B cell (primary cell): Measurements from ENCODE around the gene SEPTIN2. TPM values are rescaled to one million over a fixed set of nuclear protein-coding genes. Genes with fewer than 3 reads are reported as not detected.

ENCODE experiments used
- ATAC-seq: fragments of 200-7000 bp; cut with Tn5 transposase; one replicate; pipeline ENCODE4 v1.10.0; 2021; ENCODE audit warnings: low read depth, mild to moderate bottlenecking, moderate number of reproducible peaks, moderate library complexity
- CTCF ChIA-PET: fragments of 350-600 bp; sonication (Branson Sonifier 250); formaldehyde crosslinking; loops from one replicate; lab custom pipeline; 2021; ENCODE audit warnings: antibody characterized with exemption, inconsistent platforms; lab: Charles Lee
- POLR2A ChIA-PET: fragments of 350-600 bp; sonication (Branson Sonifier 250); formaldehyde crosslinking; loops from one replicate; lab custom pipeline; 2021; ENCODE audit warnings: antibody characterized with exemption; lab: Charles Lee
- DNase-seq: peaks from one replicate; pipeline ENCODE4 v3.0.0; 2013
- H2AFZ ChIP-seq: 2 replicates; pipeline ENCODE4 v1.6.1; 2012; ENCODE audit warnings: mild to moderate bottlenecking, low read depth, low read length; ENCODE audit not compliant: insufficient read depth, poor library complexity, severe bottlenecking
- H3K27ac ChIP-seq, 2 donors: 1 replicate in 1 of 2; 2 replicates in 1 of 2; pipeline ENCODE4 v1.5.1; 2012 to 2013; ENCODE audit warnings: low read length in 2 of 2, mild to moderate bottlenecking in 2 of 2, moderate library complexity in 1 of 2
- H3K27me3 ChIP-seq, 4 experiments: fragments of 200-600 bp in 1 of 4; sonication (generic) in 1 of 4; replicated peaks in 1 of 4; 1 replicate in 2 of 4; 2 replicates in 2 of 4; pipeline versions ENCODE4 v1.6.1 to v1.7.0; 2013 to 2016; ENCODE audit warnings: low read length in 3 of 4, mild to moderate bottlenecking in 2 of 4, mixed read lengths in 1 of 4, moderate library complexity in 1 of 4; ENCODE audit not compliant: insufficient read depth in 4 of 4, control insufficient read depth in 3 of 4; ENCODE audit errors: control extremely low read depth in 1 of 4
- H3K36me3 ChIP-seq, 2 experiments: replicated peaks in 1 of 2; 1 replicate in 1 of 2; 2 replicates in 1 of 2; pipeline versions ENCODE4 v1.6.1 to v1.7.1; 2013; ENCODE audit warnings: low read length in 1 of 2; ENCODE audit not compliant: insufficient read depth in 2 of 2, control insufficient read depth in 1 of 2; ENCODE audit errors: control extremely low read depth in 1 of 2, extremely low read depth in 1 of 2
- H3K4me1 ChIP-seq, 2 donors: fragments of 200-600 bp in 1 of 2; sonication (generic) in 1 of 2; 1 replicate in 1 of 2; 2 replicates in 1 of 2; pipeline versions ENCODE4 v1.5.1 to v1.6.1; 2013 to 2017; ENCODE audit warnings: low read length in 2 of 2; ENCODE audit not compliant: control insufficient read depth in 2 of 2, insufficient read depth in 2 of 2
- H3K4me2 ChIP-seq: replicated peaks from 2 replicates; pipeline ENCODE3; 2012; ENCODE audit warnings: mild to moderate bottlenecking, low read depth, low read length; ENCODE audit not compliant: poor library complexity, severe bottlenecking
- H3K4me3 ChIP-seq, 5 experiments: fragments of 200-600 bp in 1 of 5; sonication (generic) in 1 of 5; 1 replicate in 3 of 5; 2 replicates in 2 of 5; pipeline versions ENCODE4 v1.5.1 to v1.7.0; 2011 to 2016; ENCODE audit warnings: low read length in 4 of 5, mild to moderate bottlenecking in 4 of 5, low read depth in 2 of 5, control low read depth in 1 of 5, moderate library complexity in 1 of 5; ENCODE audit not compliant: insufficient read depth in 1 of 5; ENCODE audit errors: control extremely low read depth in 1 of 5, extremely low read depth in 1 of 5
- H3K79me2 ChIP-seq: fragments of 200-600 bp; sonication (generic); one replicate; pipeline ENCODE4 v1.6.0; 2016; ENCODE audit warnings: low read length; ENCODE audit not compliant: control insufficient read depth, insufficient read depth
- H3K9ac ChIP-seq: fragments of 200-600 bp; sonication (generic); 2 replicates; pipeline ENCODE4 v1.6.1; 2017; ENCODE audit warnings: mild to moderate bottlenecking, low read length, moderate library complexity
- H3K9me3 ChIP-seq, 3 donors: one replicate each; pipeline versions ENCODE4 v1.6.1 to v1.7.1; 2013; ENCODE audit warnings: low read length in 2 of 3; ENCODE audit not compliant: control insufficient read depth in 2 of 3, insufficient read depth in 1 of 3; ENCODE audit errors: control extremely low read depth in 1 of 3
- H4K20me1 ChIP-seq: 2 replicates; pipeline ENCODE4 v1.6.0; 2012; ENCODE audit warnings: mild to moderate bottlenecking, low read length; ENCODE audit not compliant: insufficient read depth, control insufficient read depth, poor library complexity, severe bottlenecking
- H3K27ac Mint-ChIP-seq: one replicate; pipeline ENCODE4 v1.8.0; 2021; ENCODE audit warnings: mixed read lengths
- H3K27me3 Mint-ChIP-seq: one replicate; pipeline ENCODE4 v1.8.0; 2021; ENCODE audit warnings: mixed read lengths
- H3K4me1 Mint-ChIP-seq: one replicate; pipeline ENCODE4 v1.8.0; 2021; ENCODE audit warnings: mixed read lengths
- H3K4me3 Mint-ChIP-seq: one replicate; pipeline ENCODE4 v1.8.0; 2021; ENCODE audit warnings: mixed read lengths
- H3K9me3 Mint-ChIP-seq: one replicate; pipeline ENCODE4 v1.8.0; 2022; ENCODE audit warnings: mixed read lengths; ENCODE audit not compliant: insufficient read depth
- CTCF ChIP-seq: fragments of 200-600 bp; IDR thresholded peaks from one replicate; pipeline ENCODE4 v1.8.0; 2022; ENCODE audit warnings: antibody characterized with exemption, mild to moderate bottlenecking
- EZH2 ChIP-seq: IDR thresholded peaks from 2 replicates; pipeline ENCODE4 v1.6.1; 2012; ENCODE audit warnings: borderline replicate concordance, low read depth, mild to moderate bottlenecking, moderate library complexity, low read length; ENCODE audit not compliant: insufficient read depth, poor library complexity, severe bottlenecking
- WGBS: methylation state at CpG from one replicate; pipeline ENCODE4 v1.1.5; 2013; ENCODE audit warnings: missing lambda C conversion rate; ENCODE audit not compliant: insufficient coverage; 5-methylcytosine and 5-hydroxymethylcytosine counted together
- intact Hi-C: fragments of 100-400 bp; cut with micrococcal nuclease; formaldehyde crosslinking; loops from one replicate; pipeline ENCODE4 v1.10.0; 2022
- polyA plus RNA-seq: library from polyadenylated mRNA; depleted of rRNA; stranded (reverse); fragments of >200 nt; gene quantifications from 2 replicates; pipeline ENCODE4 v1.2.3, GENCODE V29; 2012
- total RNA-seq, 2 donors: library from RNA; stranded (reverse); fragments of 120-200 nt in 1 of 2; gene quantifications; 1 replicate in 1 of 2; 2 replicates in 1 of 2; pipeline versions ENCODE4 v1.2.3 to v1.2.4, GENCODE V29; 2013 to 2022

Gene SEPTIN2
- total and polyA plus RNA-seq, 2 donors (not counting 1 experiment from before 2014, with no cell fraction given): 71.8 to 270 TPM

GRCh38 chr2:241340631-241341163, 25.0 kb downstream of the SEPTIN2 start:
- no peak overlapping the region for H3K4me3 ChIP-seq

More at GRCh38 chr2:241340631-241341163, 25.0 kb downstream of the SEPTIN2 start:
- ChIA-PET POLR2A (no interaction called here), CTCF (interaction anchor here (0.8 kb wide), 1 partner anchor 16 kb away, joined by 3 read pairs; no protein-coding TSS in a partner anchor)
- ATAC-seq (no peak), DNase-seq (no peak)
- Mint-ChIP-seq H3K9me3 (no peaks in the 10 kb centered on the region), H3K4me1 (peaks cover 16% of the 10 kb centered on the region), H3K27me3 (no peaks in the 10 kb centered on the region), H3K4me3 (no peak overlapping the region), H3K27ac (no peak overlapping the region)
- no peak for TF ChIP-seq EZH2
- TF ChIP-seq CTCF: no peak
- WGBS: 100% methylated on average over 2 of the region's 3 CpGs
- H3K4me2 ChIP-seq: no peak overlapping the region
- peaks cover 48% of the 10 kb centered on the region for H4K20me1 ChIP-seq
- peaks cover 12 to 70% of the 10 kb centered on the region in 2 experiments for H3K36me3 ChIP-seq
- no peak overlapping the region for H2AFZ ChIP-seq
- H3K9ac ChIP-seq: no peak overlapping the region
- peaks cover 10% of the 10 kb centered on the region for H3K79me2 ChIP-seq
- intact Hi-C loops: no loop called here
- H3K9me3 ChIP-seq: no peaks in the 10 kb centered on the region
- no peaks in the 10 kb centered on the region for H3K27me3 ChIP-seq
- H3K4me1 ChIP-seq: peaks cover 10 to 14% of the 10 kb centered on the region in 2 donors
- no peak overlapping the region for H3K27ac ChIP-seq
